ENCODE measurements around the gene NSUN5. TPM values are rescaled to one million over a fixed set of nuclear protein-coding genes. Genes with fewer than 3 reads are reported as not detected.

The NSUN5 gene
- total RNA-seq, 2 donors from 2014 or later, result 17.3 to 35.0 TPM

GRCh38 chr7:73352784-73353183 is 44.2 kb upstream of the NSUN5 start:
- Histone ChIP-seq H3K9ac (ENCODE audit: low read depth in 2 of 2, low read length in 2 of 2) (no peak overlapping the region), H3K9me3 (no peaks in the 10 kb centered on the region), H3K4me3 (no peak overlapping the region), H3K27me3 (no peaks in the 10 kb centered on the region), H3K27ac (no peak overlapping the region), H3K36me3 (no peaks in the 10 kb centered on the region), H3K4me1 (no peaks in the 10 kb centered on the region)
- TF ChIP-seq, protein P1, sequence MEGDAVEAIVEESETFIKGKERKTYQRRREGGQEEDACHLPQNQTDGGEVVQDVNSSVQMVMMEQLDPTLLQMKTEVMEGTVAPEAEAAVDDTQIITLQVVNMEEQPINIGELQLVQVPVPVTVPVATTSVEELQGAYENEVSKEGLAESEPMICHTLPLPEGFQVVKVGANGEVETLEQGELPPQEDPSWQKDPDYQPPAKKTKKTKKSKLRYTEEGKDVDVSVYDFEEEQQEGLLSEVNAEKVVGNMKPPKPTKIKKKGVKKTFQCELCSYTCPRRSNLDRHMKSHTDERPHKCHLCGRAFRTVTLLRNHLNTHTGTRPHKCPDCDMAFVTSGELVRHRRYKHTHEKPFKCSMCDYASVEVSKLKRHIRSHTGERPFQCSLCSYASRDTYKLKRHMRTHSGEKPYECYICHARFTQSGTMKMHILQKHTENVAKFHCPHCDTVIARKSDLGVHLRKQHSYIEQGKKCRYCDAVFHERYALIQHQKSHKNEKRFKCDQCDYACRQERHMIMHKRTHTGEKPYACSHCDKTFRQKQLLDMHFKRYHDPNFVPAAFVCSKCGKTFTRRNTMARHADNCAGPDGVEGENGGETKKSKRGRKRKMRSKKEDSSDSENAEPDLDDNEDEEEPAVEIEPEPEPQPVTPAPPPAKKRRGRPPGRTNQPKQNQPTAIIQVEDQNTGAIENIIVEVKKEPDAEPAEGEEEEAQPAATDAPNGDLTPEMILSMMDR (IDR thresholded peaks at IDR 0.05), result no peak
- no peak for DNase-seq
- intact Hi-C loops (cut with DNase I), result no loop called here

DNA sequence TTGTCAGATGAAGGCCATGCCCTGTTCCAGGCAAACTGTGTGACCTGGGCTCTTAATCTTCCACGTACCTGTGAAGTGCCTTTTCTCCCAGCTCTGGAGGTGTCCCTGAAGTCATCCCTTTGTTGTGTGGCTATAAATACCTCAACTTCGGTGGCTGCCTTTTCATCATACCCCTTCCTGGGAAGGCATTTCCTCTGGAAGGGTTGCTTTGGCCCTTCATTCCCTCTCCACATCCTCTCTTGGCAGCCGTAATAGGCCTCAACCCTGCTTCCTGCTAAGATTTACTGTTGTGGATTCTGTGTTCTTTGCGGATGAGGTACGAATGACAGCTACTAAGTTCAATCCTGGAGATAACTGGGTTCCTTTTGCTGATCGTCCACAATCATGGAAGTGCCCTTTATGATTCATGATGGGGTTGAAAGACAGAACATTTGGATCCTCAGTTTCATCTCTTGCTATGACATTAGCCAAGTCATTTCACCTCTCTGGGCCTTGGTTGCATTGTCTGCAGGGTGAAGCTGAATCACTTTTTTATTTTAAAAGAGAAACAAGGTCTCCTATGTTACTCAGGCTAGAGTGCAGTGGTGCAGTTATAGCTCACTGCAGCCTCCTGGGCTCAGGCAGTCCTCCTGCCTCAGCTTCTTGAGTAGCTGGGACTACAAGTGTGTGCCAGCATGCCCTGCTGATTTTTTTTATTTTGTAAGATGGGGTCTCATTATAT is 43.0 kb upstream of the NSUN5 start:
- no peaks in the 10 kb centered on the region for H3K4me1 ChIP-seq
- TF ChIP-seq, protein P1 (IDR thresholded peaks at IDR 0.05), result no peak
- H3K27me3 ChIP-seq, result no peaks in the 10 kb centered on the region
- no peak for DNase-seq
- no peak overlapping the region for H3K27ac ChIP-seq
- H3K4me3 ChIP-seq, result no peak overlapping the region
- intact Hi-C loops (cut with DNase I), result no loop called here
- no peak overlapping the region for H3K9ac ChIP-seq (ENCODE audit: low read depth in 2 of 2, low read length in 2 of 2)
- H3K9me3 ChIP-seq, result no peaks in the 10 kb centered on the region
- no peaks in the 10 kb centered on the region for H3K36me3 ChIP-seq

DNA sequence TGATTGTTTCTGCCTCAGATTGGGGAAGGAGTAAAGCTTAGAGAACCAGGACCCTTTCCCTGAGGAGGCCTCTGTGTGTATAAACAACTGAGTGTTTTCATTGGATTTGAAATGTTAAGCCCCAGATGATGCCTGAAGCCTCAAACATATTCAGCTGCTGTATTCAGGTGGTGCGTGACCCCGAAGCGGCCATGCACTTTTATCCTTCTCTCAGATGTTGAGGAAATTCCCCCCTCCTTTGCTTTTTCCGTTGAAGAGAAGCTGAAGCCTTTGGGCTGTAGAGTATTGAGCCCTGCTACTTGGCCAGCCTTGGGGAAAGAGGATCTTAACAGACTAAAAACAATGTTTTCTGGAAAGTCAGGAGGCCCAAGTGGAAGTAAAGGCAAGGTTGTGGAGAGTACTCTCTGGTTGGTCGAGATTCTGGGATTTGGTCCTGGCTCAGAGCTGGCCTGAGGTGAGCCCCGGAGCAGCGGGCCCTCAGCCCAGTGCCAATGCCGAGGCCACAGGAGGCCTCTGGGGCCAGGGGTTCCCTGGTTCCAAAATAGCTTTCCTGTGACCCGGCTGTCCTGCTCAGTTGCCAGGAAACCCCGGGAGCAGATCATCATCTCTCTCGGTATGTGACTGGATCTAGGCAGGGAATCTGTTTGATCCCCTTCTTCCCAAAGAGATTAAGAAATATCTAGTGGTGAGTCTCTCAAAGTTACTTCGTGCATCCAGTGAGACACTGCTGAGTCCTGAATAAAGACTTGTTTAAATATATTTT is 41.9 kb upstream of the NSUN5 start:
- Histone ChIP-seq H3K36me3 (no peaks in the 10 kb centered on the region), H3K9ac (ENCODE audit: low read depth in 2 of 2, low read length in 2 of 2) (no peak overlapping the region), H3K9me3 (no peaks in the 10 kb centered on the region), H3K27ac (no peak overlapping the region), H3K4me3 (no peak overlapping the region), H3K27me3 (no peaks in the 10 kb centered on the region), H3K4me1 (no peaks in the 10 kb centered on the region)
- no peak for DNase-seq
- intact Hi-C loops (cut with DNase I), result no loop called here
- TF ChIP-seq, protein P1 (IDR thresholded peaks at IDR 0.05), result no peak

GRCh38 chr7:73349763-73350162 is 41.1 kb upstream of the NSUN5 start:
- Histone ChIP-seq H3K4me3 (no peak overlapping the region), H3K4me1 (no peaks in the 10 kb centered on the region), H3K36me3 (no peaks in the 10 kb centered on the region), H3K9me3 (no peaks in the 10 kb centered on the region), H3K27me3 (no peaks in the 10 kb centered on the region), H3K9ac (ENCODE audit: low read depth in 2 of 2, low read length in 2 of 2) (no peak overlapping the region), H3K27ac (no peak overlapping the region)
- DNase-seq, result no peak
- TF ChIP-seq, protein P1 (IDR thresholded peaks at IDR 0.05), result no peak
- intact Hi-C loops (cut with DNase I), result no loop called here

GRCh38 chr7:73345951-73346350 is 37.3 kb upstream of the NSUN5 start:
- intact Hi-C loops (cut with DNase I), result no loop called here
- TF ChIP-seq, protein P1 (IDR thresholded peaks at IDR 0.05), result no peak
- Histone ChIP-seq H3K27ac (no peak overlapping the region), H3K9ac (ENCODE audit: low read depth in 2 of 2, low read length in 2 of 2) (no peak overlapping the region), H3K36me3 (no peaks in the 10 kb centered on the region), H3K9me3 (no peaks in the 10 kb centered on the region), H3K27me3 (no peaks in the 10 kb centered on the region), H3K4me1 (no peaks in the 10 kb centered on the region), H3K4me3 (no peak overlapping the region)
- no peak for DNase-seq
